ENCODE results near the gene SORCS3. TPM values are rescaled to one million over a fixed set of nuclear protein-coding genes. Genes with fewer than 3 reads are reported as not detected.

Gene SORCS3
- total RNA-seq, 1 experiment from 2014 or later = 0.04 TPM

DNA sequence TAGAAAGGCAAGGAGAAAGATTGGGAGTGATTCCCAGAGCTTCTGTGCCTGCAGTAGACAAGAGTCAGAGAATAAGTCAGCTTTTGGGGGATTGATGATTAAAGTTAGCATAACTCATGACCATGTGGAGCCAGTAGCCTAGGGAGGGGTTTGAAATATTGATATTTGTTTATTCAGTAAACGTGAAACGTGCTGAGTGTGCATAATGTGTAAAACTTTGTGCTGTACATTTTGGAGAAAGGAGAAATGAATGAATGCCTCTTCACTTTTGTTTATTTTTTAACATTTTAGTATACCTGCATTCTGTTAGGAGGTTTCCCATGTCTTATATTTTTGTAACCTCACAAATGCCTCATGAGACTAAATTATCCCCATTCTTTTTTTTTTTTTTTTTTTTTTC lies 272.3 kb downstream of the SORCS3 start:
- H2AK5ac ChIP-seq (ENCODE audit: insufficient read length, low read length) = no peak overlapping the region
- peaks cover 4 to 8% of the 10 kb centered on the region in 2 experiments for H3K4me1 Mint-ChIP-seq
- no peak overlapping the region for H3K27ac Mint-ChIP-seq
- H3K27me3 ChIP-seq (ENCODE audit: insufficient read depth, low read length) = no peaks in the 10 kb centered on the region
- no peak overlapping the region for H2BK5ac ChIP-seq (ENCODE audit: insufficient read length, low read length)
- H3K23ac ChIP-seq (ENCODE audit: insufficient read length, low read depth, low read length) = no peak overlapping the region
- H3K9me3 ChIP-seq (ENCODE audit: control insufficient read depth, low read depth, low read length) = no peaks in the 10 kb centered on the region
- no peak overlapping the region for H4K8ac ChIP-seq (replicated peaks; ENCODE audit: insufficient read length, low read depth, low read length)
- no peak overlapping the region for H3K27ac ChIP-seq (ENCODE audit: insufficient read length, low read depth, low read length)
- no peak overlapping the region for H3K18ac ChIP-seq (ENCODE audit: insufficient read length, low read depth, low read length)
- H4K5ac ChIP-seq (ENCODE audit: insufficient read length, low read depth, low read length) = no peak overlapping the region
- H2AFZ ChIP-seq (ENCODE audit: low read length) = no peak overlapping the region
- no peak overlapping the region for H3K14ac ChIP-seq (ENCODE audit: insufficient read depth, low read length)
- no peak overlapping the region for H4K91ac ChIP-seq (ENCODE audit: insufficient read length, low read depth, low read length)
- TF ChIP-seq, protein P1, sequence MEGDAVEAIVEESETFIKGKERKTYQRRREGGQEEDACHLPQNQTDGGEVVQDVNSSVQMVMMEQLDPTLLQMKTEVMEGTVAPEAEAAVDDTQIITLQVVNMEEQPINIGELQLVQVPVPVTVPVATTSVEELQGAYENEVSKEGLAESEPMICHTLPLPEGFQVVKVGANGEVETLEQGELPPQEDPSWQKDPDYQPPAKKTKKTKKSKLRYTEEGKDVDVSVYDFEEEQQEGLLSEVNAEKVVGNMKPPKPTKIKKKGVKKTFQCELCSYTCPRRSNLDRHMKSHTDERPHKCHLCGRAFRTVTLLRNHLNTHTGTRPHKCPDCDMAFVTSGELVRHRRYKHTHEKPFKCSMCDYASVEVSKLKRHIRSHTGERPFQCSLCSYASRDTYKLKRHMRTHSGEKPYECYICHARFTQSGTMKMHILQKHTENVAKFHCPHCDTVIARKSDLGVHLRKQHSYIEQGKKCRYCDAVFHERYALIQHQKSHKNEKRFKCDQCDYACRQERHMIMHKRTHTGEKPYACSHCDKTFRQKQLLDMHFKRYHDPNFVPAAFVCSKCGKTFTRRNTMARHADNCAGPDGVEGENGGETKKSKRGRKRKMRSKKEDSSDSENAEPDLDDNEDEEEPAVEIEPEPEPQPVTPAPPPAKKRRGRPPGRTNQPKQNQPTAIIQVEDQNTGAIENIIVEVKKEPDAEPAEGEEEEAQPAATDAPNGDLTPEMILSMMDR (conservative IDR thresholded peaks at IDR 0.05) = no peak
- no peak overlapping the region for H3K4ac ChIP-seq (ENCODE audit: low read depth, low read length)
- no peak overlapping the region for H3K4me3 Mint-ChIP-seq
- no peak overlapping the region for H2BK20ac ChIP-seq (ENCODE audit: low read depth, low read length, poor library complexity, severe bottlenecking)
- no CpG with 5 or more reads among the region's 2 CpGs for WGBS (ENCODE audit: extremely low coverage, insufficient read length, low lambda C conversion rate)
- no peaks in the 10 kb centered on the region for H3K4me1 ChIP-seq (ENCODE audit: insufficient read depth, low read length)
- no peaks in the 10 kb centered on the region for H3K79me1 ChIP-seq (ENCODE audit: insufficient read depth, low read depth, low read length, poor library complexity, severe bottlenecking)
- H3K27me3 Mint-ChIP-seq (ENCODE audit: low read depth) = peaks cover 21% of the 10 kb centered on the region
- no peak overlapping the region for H2BK120ac ChIP-seq (ENCODE audit: low read depth, low read length, poor library complexity, severe bottlenecking)
- H2BK12ac ChIP-seq (ENCODE audit: insufficient read length, low read depth, low read length) = no peak overlapping the region
- no peaks in the 10 kb centered on the region for H3K79me2 ChIP-seq (ENCODE audit: insufficient read depth, low read length)
- H3T11ph ChIP-seq (ENCODE audit: low read length) = no peak overlapping the region
- no peaks in the 10 kb centered on the region; a peak in 1 of 7 replicates for H3K36me3 Mint-ChIP-seq (ENCODE audit: insufficient read depth in 1 of 3, low read depth in 3 of 3)
- H2BK15ac ChIP-seq (ENCODE audit: low read depth, low read length) = no peak overlapping the region
- no peak overlapping the region for H3K4me2 ChIP-seq (ENCODE audit: insufficient read depth, insufficient read length, low read length)
- DNase-seq = no peak
- no peaks in the 10 kb centered on the region for H3K23me2 ChIP-seq (ENCODE audit: insufficient read length, low read depth, low read length, poor library complexity, severe bottlenecking)
- no peak overlapping the region for H3K56ac ChIP-seq (ENCODE audit: insufficient read length, low read depth, low read length)
- 0 out of 5 replicates have a peak, but pooled peaks cover 0 to 2% of the 10 kb centered on the region in 2 experiments for H3K9me3 Mint-ChIP-seq
- no peaks in the 10 kb centered on the region for H4K20me1 ChIP-seq (ENCODE audit: control insufficient read depth, insufficient read depth, insufficient read length)
- H3K9ac ChIP-seq (ENCODE audit: extremely low read depth, insufficient read length, low read length) = no peak overlapping the region

Data from H9 (cell line).